ENCODE results near the gene NUPR2. TPM values are rescaled to one million over a fixed set of nuclear protein-coding genes. Genes with fewer than 3 reads are reported as not detected.
"Not testable (repeated sequence)": the region's sequence is repeated elsewhere in the genome, so short reads cannot be mapped to it uniquely, and the experiment has no call there.

NUPR2 gene
- total RNA-seq, 1 experiment from 2014 or later: not detected

DNA sequence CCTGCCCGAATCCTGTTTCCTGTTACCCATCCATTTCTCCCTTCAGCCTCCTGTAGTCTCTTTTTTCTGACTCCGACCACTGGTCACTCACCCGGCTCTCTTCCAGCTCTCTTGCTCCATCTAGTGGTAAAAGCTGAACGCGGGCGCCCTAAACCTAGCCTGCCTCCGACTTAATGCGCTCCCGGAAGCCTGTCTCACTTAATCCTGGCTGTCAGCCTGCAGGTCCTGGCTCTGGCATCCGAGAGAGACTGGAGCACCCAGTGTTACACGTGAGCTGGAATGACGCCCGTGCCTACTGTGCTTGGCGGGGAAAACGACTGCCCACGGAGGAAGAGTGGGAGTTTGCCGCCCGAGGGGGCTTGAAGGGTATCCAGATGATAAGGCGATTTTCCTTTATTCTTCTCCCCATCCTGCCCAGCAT lies 41.8 kb downstream of the NUPR2 start:
- Histone ChIP-seq H4K8ac (replicated peaks; ENCODE audit: insufficient read length, low read depth, low read length) (no peak overlapping the region), H2BK12ac (ENCODE audit: insufficient read length, low read depth, low read length) (no peak overlapping the region), H2BK120ac (ENCODE audit: low read depth, low read length, poor library complexity, severe bottlenecking) (no peak overlapping the region)

DNA sequence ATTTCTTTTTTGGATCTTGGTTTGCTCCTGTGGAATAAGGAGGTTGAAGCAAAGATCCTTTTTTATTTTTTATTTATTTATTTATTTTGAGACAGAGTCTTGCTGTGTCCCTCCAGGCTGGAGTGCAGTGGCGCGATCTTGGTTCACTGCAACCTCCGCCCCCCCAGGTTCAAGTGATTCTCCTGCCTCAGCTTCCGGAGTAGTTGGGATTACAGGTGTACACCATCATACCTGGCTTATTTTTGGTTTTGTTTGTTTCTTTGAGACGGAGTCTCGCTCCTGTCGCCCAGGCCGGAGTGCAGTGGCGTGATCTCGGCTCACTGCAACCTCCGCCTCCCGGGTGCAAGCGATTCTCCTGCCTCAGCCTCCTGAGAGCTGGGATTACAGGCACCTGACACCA lies 49.8 kb downstream of the NUPR2 start:
- not testable (repeated sequence) for H4K5ac ChIP-seq (ENCODE audit: insufficient read length, low read depth, low read length); H3K4ac ChIP-seq (ENCODE audit: low read depth, low read length); H3K9me3 ChIP-seq (ENCODE audit: control insufficient read depth, low read depth, low read length); H2BK12ac ChIP-seq (ENCODE audit: insufficient read length, low read depth, low read length); H3K23me2 ChIP-seq (ENCODE audit: insufficient read length, low read depth, low read length, poor library complexity, severe bottlenecking); H4K8ac ChIP-seq (replicated peaks; ENCODE audit: insufficient read length, low read depth, low read length); H3K4me1 ChIP-seq (ENCODE audit: insufficient read depth, low read length); H3K56ac ChIP-seq (ENCODE audit: insufficient read length, low read depth, low read length); DNase-seq; H4K91ac ChIP-seq (ENCODE audit: insufficient read length, low read depth, low read length); H2BK120ac ChIP-seq (ENCODE audit: low read depth, low read length, poor library complexity, severe bottlenecking); H3K23ac ChIP-seq (ENCODE audit: insufficient read length, low read depth, low read length); H3K4me2 ChIP-seq (ENCODE audit: insufficient read depth, insufficient read length, low read length); H2BK5ac ChIP-seq (ENCODE audit: insufficient read length, low read length); H3K18ac ChIP-seq (ENCODE audit: insufficient read length, low read depth, low read length); H4K20me1 ChIP-seq (ENCODE audit: control insufficient read depth, insufficient read depth, insufficient read length); H3K27ac Mint-ChIP-seq; H2BK20ac ChIP-seq (ENCODE audit: low read depth, low read length, poor library complexity, severe bottlenecking); H3K9me3 Mint-ChIP-seq; H3T11ph ChIP-seq (ENCODE audit: low read length); H2BK15ac ChIP-seq (ENCODE audit: low read depth, low read length); H3K79me1 ChIP-seq (ENCODE audit: insufficient read depth, low read depth, low read length, poor library complexity, severe bottlenecking); H2AFZ ChIP-seq (ENCODE audit: low read length); H3K9ac ChIP-seq (ENCODE audit: extremely low read depth, insufficient read length, low read length); H3K79me2 ChIP-seq (ENCODE audit: insufficient read depth, low read length); H2AK5ac ChIP-seq (ENCODE audit: insufficient read length, low read length); H3K14ac ChIP-seq (ENCODE audit: insufficient read depth, low read length); H3K27me3 Mint-ChIP-seq (ENCODE audit: low read depth); H3K4me3 Mint-ChIP-seq; H3K27ac ChIP-seq (ENCODE audit: insufficient read length, low read depth, low read length); H3K27me3 ChIP-seq (ENCODE audit: insufficient read depth, low read length)
- Mint-ChIP-seq H3K36me3 (ENCODE audit: insufficient read depth in 1 of 3, low read depth in 3 of 3) (peaks cover 31 to 54% (median 46%) of the 10 kb centered on the region in 3 experiments), H3K4me1 (peaks cover 7 to 13% of the 10 kb centered on the region in 2 experiments)
- WGBS (ENCODE audit: extremely low coverage, insufficient read length, low lambda C conversion rate): no CpG with 5 or more reads among the region's 13 CpGs

More for the DNA sequence above, 41.8 kb downstream of the NUPR2 start:
- H3K27me3 Mint-ChIP-seq (ENCODE audit: low read depth): no peaks in the 10 kb centered on the region
- no peak overlapping the region for H2BK5ac ChIP-seq (ENCODE audit: insufficient read length, low read length)
- H2AFZ ChIP-seq (ENCODE audit: low read length): no peak overlapping the region
- H2AK5ac ChIP-seq (ENCODE audit: insufficient read length, low read length): no peak overlapping the region
- TF ChIP-seq, protein P1, sequence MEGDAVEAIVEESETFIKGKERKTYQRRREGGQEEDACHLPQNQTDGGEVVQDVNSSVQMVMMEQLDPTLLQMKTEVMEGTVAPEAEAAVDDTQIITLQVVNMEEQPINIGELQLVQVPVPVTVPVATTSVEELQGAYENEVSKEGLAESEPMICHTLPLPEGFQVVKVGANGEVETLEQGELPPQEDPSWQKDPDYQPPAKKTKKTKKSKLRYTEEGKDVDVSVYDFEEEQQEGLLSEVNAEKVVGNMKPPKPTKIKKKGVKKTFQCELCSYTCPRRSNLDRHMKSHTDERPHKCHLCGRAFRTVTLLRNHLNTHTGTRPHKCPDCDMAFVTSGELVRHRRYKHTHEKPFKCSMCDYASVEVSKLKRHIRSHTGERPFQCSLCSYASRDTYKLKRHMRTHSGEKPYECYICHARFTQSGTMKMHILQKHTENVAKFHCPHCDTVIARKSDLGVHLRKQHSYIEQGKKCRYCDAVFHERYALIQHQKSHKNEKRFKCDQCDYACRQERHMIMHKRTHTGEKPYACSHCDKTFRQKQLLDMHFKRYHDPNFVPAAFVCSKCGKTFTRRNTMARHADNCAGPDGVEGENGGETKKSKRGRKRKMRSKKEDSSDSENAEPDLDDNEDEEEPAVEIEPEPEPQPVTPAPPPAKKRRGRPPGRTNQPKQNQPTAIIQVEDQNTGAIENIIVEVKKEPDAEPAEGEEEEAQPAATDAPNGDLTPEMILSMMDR (conservative IDR thresholded peaks at IDR 0.05): peak; percentile 97
- H3K9me3 Mint-ChIP-seq: no peaks in the 10 kb centered on the region; a peak in 1 of 5 replicates
- H3K4me3 Mint-ChIP-seq: no peak overlapping the region
- peaks cover 3% of the 10 kb centered on the region in 2 experiments for H3K4me1 Mint-ChIP-seq
- no peaks in the 10 kb centered on the region for H3K23me2 ChIP-seq (ENCODE audit: insufficient read length, low read depth, low read length, poor library complexity, severe bottlenecking)
- H4K5ac ChIP-seq (ENCODE audit: insufficient read length, low read depth, low read length): no peak overlapping the region
- no peaks in the 10 kb centered on the region for H3K9me3 ChIP-seq (ENCODE audit: control insufficient read depth, low read depth, low read length)
- no peak overlapping the region for H3K23ac ChIP-seq (ENCODE audit: insufficient read length, low read depth, low read length)
- H3K4me2 ChIP-seq (ENCODE audit: insufficient read depth, insufficient read length, low read length): no peak overlapping the region
- H3K9ac ChIP-seq (ENCODE audit: extremely low read depth, insufficient read length, low read length): no peak overlapping the region
- H3K4ac ChIP-seq (ENCODE audit: low read depth, low read length): no peak overlapping the region
- WGBS (ENCODE audit: extremely low coverage, insufficient read length, low lambda C conversion rate): no CpG with 5 or more reads among the region's 19 CpGs
- no peak overlapping the region for H3K18ac ChIP-seq (ENCODE audit: insufficient read length, low read depth, low read length)
- H4K20me1 ChIP-seq (ENCODE audit: control insufficient read depth, insufficient read depth, insufficient read length): no peaks in the 10 kb centered on the region
- H3K27ac Mint-ChIP-seq: peak overlapping the region; percentile 94 to 99 (median 97); a peak in 6 of 7 replicates
- H3K14ac ChIP-seq (ENCODE audit: insufficient read depth, low read length): no peak overlapping the region
- H2BK15ac ChIP-seq (ENCODE audit: low read depth, low read length): no peak overlapping the region
- peak; percentile 87 for DNase-seq
- H2BK20ac ChIP-seq (ENCODE audit: low read depth, low read length, poor library complexity, severe bottlenecking): no peak overlapping the region
- no peak overlapping the region for H4K91ac ChIP-seq (ENCODE audit: insufficient read length, low read depth, low read length)
- H3K36me3 Mint-ChIP-seq (ENCODE audit: insufficient read depth in 1 of 3, low read depth in 3 of 3): peaks cover 36 to 50% (median 45%) of the 10 kb centered on the region in 3 experiments
- H3K56ac ChIP-seq (ENCODE audit: insufficient read length, low read depth, low read length): no peak overlapping the region
- H3K27me3 ChIP-seq (ENCODE audit: insufficient read depth, low read length): no peaks in the 10 kb centered on the region
- H3K79me2 ChIP-seq (ENCODE audit: insufficient read depth, low read length): no peaks in the 10 kb centered on the region
- H3K27ac ChIP-seq (ENCODE audit: insufficient read length, low read depth, low read length): no peak overlapping the region
- H3K4me1 ChIP-seq (ENCODE audit: insufficient read depth, low read length): no peaks in the 10 kb centered on the region
- H3T11ph ChIP-seq (ENCODE audit: low read length): no peak overlapping the region
- peaks cover 2% of the 10 kb centered on the region for H3K79me1 ChIP-seq (ENCODE audit: insufficient read depth, low read depth, low read length, poor library complexity, severe bottlenecking)
